ENCODE measurements around the gene CACFD1.
"Not testable (repeated sequence)": the region's sequence is repeated elsewhere in the genome, so short reads cannot be mapped to it uniquely, and the experiment has no call there.

CACFD1 gene

DNA sequence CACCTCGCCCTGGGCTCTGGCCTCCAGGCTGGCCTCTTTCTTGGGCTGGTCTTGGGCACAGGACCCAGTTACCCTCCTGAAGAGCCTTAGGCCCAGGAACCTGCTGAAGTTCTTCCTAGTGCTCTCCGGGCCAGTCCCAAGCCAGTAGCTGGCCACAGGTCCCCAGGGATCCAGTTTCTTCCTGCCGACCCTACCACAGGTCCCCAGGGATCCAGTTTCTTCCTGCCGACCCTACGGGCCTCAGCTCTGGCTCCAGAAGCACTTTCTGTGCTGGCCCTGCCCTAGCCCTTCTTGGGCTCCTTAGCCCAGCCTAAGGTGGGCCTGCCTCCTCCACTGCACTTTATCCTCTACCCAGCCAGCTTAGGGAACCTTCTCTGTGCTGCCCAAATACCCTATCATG is 18.2 kb upstream of the CACFD1 start:
- no peak for DNase-seq

DNA sequence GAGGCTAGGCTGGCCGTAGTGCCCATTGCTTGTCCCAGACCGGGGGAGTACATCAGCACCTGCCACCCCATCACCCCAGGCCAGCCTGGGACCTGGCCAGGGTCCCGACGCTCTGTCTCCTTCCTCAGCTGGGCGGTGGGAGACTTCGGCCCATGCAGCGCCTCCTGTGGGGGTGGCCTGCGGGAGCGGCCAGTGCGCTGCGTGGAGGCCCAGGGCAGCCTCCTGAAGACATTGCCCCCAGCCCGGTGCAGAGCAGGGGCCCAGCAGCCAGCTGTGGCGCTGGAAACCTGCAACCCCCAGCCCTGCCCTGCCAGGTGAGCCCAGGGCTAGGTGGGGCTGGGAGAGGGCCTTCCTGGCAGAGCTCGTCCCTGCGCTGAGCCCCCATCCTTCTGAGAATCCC is 16.5 kb upstream of the CACFD1 start:
- DNase-seq = no peak

DNA sequence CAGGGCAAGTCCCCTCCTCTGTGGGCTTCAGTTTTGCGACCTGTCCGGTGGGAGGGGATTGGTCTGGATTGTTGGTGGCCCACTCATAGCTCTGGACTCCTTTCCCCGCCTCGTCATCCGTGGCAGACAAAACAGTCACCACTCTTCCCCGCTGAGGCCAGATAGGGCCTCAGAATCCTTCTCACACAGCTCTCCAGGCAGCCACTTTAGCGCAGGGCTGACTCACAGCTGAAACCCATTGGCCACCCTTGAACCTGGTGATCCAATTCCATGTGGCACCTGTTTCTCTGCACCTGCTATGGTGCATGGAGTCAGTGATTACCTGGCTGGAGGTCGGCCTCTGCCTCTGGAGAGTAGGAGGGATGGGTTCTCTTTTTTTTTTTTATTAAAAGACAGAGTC is 15.8 kb upstream of the CACFD1 start:
- no peak for DNase-seq

DNA sequence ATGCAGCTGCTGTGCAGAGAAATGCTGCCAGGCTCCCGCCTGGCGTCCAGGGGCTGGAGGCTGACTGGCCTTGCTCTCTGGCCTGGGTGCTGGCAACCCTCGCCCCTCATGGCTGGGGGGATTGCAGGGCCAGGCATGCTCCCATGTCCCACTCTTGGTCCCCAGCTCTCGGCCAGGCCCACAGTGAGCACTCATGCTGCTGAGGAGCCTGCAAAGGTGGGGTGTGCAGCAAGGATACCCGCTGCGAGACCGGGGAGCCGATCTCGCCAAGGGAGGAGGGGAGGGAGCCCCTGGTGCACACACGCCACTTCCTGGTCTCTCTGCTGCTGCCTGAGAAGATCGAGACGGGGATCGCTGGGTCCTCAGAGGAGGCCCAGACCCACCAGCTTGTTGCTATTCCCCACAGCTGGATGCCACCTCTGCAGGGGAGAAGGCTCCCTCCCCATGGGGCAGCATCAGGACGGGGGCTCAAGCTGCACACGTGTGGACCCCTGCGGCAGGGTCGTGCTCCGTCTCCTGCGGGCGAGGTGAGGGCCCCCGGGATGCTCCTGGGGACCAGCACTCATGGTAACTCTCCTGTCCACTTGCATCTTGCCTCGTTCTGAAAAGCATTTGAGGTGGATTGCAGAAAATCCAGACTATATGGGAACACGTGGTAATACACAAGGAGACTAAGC is 14.3 kb upstream of the CACFD1 start:
- DNase-seq = no peak

DNA sequence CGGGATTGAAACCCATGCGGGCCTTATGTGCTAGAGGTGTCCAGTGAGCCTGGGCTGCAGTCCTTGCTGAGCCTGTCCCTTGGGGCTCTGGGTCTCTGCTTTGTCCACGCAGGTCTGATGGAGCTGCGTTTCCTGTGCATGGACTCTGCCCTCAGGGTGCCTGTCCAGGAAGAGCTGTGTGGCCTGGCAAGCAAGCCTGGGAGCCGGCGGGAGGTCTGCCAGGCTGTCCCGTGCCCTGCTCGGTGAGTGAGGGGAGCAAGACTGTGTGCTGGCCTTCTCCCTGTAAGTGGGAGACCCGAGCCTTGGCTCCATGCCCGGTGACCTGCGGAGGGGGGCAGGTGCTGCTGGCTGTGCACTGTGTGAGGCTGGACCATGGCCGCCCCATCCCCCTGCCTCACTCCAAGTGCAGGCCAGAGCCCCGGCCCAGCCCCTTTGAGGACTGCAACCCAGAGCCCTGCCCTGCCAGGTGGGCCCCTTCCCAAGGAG is 11.2 kb upstream of the CACFD1 start:
- no peak for DNase-seq

DNA sequence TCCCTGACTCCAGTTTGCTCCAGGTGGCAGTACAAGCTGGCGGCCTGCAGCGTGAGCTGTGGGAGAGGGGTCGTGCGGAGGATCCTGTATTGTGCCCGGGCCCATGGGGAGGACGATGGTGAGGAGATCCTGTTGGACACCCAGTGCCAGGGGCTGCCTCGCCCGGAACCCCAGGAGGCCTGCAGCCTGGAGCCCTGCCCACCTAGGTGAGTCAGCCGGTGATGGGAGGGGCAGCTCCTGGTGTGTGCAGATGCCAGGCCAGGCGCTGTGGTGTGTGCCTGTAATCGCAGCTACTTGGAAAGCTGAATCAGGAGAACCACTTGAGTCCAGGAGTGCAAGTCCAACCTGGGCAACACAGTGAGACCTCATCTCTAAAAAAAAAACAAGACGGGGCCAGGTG is 10.0 kb upstream of the CACFD1 start:
- DNase-seq = no peak

DNA sequence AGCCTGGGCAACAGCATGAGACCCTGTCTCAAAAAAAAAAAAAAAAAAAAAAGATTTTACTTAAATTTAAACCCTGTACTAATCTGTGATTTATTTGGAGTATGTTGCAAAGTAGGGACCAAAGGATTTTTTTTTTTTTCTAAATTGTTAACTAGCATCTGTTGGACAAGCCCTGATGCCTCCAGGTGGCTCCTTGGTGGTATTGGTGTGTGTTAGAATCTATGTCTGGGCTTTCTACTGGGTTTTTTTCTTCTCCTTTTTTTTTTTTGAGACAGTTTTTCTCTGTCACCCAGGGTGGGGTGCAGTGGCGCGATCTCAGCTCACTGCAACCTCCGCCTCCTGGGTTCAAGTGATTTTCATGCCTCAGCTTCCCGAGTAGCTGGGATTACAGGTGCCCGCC is 7.9 kb upstream of the CACFD1 start:
- not testable (repeated sequence) for DNase-seq

DNA sequence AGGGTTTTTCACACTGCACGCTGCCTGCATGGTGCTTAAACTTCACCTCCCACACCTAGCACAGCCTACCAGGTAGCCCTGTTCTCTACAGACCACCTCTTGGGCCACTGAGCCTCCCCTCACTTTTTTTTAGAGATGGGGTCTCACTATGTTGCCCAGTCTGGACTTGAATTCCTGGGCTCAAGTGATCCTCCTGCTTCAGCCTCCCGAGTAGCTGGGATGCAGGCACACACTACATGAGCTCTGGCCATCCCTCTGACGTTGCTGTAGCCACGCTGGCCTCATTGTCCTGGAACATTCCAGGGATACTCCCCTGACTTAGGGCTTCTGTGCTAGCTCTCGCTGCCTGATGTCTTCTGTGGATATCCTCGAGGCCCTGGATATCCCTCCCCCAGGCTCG is 7.2 kb upstream of the CACFD1 start:
- no peak for DNase-seq

DNA sequence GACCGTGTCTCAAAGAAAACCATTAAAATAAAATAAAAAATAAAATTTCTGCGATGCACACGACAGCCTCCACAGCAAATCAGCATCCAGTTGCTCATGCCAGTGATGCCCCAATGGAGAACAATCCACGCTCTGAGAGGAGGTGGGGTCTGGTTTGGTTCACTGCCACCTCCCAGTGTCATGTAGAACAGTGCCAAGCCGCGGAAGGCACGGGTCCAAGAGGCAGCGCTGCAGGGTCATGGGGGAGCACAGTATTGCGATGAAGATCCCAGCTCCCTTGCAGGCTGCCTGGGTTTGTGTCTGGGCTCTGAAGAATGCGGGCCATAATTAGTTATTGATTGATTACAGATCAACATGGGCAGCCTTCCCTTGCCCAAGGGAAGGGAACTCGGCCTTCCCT is 6.1 kb upstream of the CACFD1 start:
- peak; percentile 7 for DNase-seq

DNA sequence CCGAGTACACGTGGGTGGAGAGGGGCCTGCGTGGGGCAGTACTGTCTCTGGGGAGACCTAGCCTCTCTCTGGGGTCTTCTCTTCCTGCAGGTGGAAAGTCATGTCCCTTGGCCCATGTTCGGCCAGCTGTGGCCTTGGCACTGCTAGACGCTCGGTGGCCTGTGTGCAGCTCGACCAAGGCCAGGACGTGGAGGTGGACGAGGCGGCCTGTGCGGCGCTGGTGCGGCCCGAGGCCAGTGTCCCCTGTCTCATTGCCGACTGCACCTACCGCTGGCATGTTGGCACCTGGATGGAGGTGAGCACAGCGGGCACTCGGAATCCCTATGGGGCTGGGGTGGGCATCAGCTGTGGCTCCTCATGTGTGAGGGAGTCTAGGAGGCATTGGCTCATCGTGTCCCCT is 5.5 kb upstream of the CACFD1 start:
- DNase-seq = no peak

DNA sequence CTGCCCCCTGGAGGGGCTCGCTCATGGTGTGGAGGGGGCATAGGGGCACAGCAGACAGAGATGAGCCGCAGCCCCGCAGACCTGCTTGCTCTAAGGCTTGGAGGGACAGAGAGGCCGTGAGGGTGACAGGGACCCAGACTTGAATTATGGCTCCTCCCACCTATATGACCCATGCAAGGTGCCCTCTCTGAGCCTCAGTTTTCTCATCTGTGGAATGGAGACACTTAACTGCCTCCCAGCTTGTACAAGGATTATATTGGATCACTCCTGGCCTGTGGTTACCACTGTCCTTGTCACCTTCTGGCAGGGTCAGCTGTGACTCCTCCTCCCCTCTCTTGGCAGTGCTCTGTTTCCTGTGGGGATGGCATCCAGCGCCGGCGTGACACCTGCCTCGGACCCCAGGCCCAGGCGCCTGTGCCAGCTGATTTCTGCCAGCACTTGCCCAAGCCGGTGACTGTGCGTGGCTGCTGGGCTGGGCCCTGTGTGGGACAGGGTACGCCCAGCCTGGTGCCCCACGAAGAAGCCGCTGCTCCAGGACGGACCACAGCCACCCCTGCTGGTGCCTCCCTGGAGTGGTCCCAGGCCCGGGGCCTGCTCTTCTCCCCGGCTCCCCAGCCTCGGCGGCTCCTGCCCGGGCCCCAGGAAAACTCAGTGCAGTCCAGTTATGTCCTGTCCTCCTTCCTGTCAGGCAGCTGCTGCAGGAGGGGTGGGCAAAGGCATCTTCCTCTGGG is 4.7 kb upstream of the CACFD1 start:
- DNase-seq = no peak

DNA sequence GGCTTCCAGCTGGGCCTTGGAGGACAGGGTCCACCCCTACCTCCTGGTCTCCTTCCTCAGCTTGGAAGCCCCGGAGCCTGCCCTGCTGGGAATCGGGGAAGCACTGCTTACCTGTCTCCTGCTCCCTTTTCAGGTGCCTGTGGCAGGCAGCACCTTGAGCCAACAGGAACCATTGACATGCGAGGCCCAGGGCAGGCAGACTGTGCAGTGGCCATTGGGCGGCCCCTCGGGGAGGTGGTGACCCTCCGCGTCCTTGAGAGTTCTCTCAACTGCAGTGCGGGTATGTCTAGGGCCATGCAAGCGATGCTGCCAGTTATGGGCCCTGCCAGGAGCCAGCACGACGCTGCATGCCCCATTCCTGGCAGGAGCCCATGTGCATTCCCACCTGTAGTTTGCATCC is 3.8 kb upstream of the CACFD1 start:
- no peak for DNase-seq

DNA sequence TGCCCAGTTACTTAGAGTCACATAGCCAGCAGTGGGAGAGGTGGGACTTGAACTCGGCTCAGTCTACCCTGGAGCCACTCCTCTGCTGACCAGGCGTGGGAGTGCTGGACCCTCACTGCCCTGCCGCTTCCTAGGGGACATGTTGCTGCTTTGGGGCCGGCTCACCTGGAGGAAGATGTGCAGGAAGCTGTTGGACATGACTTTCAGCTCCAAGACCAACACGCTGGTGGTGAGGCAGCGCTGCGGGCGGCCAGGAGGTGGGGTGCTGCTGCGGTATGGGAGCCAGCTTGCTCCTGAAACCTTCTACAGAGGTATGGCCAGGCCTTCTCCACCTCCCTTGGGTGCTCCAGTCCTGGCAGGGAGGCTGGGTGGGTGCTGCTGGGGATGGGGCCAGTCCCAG is 3.4 kb upstream of the CACFD1 start:
- DNase-seq = no peak

DNA sequence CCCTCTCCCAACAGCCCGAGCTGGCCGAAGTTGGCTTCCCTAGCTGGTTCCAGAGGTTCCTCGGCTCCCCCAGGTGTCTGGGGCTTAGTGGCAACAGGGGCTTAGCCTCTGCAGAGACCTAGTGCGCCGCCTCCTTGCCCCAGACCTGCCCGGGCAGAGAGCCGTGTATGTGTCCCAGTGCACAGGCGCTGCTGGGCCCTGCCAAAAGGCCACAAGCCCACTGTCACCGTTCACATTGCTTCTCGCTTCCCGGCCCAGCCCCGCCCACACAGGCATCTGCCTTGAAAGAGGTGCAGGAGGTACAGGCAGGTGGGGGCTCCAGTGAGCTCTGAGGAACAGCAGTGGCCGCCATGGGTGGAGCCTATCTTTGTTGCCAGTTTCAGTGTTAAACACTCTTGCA is 2.5 kb upstream of the CACFD1 start:
- DNase-seq = no peak

DNA sequence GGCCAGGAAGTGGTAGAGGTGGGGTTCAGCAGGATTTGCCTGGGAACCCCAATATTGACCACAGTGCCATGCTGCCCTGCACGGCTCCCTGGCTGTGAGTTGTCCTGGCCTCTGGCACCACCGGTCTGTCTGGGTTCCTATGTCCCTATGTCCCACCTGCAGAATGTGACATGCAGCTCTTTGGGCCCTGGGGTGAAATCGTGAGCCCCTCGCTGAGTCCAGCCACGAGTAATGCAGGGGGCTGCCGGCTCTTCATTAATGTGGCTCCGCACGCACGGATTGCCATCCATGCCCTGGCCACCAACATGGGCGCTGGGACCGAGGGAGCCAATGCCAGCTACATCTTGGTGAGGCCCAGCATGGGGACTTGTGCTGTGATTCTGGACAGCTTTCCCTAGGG is 2.0 kb upstream of the CACFD1 start:
- no peak for DNase-seq

DNA sequence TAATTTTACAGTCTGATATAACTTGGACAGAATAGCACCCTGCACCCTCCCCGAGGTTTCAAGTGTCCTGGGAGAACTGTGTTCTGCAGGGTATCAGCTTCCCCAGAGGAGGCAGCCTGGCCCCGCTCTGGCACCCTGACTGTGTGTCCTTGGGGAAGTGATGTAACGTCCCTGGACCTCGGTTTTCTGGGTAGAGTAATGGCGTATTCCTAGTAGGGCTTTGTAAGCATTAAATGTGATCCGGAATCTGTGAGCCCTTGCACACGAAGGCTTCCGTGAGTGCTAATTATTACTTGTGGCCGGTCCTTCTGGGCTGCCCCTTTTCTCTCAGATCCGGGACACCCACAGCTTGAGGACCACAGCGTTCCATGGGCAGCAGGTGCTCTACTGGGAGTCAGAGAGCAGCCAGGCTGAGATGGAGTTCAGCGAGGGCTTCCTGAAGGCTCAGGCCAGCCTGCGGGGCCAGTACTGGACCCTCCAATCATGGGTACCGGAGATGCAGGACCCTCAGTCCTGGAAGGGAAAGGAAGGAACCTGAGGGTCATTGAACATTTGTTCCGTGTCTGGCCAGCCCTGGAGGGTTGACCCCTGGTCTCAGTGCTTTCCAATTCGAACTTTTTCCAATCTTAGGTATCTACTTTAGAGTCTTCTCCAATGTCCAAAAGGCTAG is 1.0 kb upstream of the CACFD1 start:
- DNase-seq = no peak

DNA sequence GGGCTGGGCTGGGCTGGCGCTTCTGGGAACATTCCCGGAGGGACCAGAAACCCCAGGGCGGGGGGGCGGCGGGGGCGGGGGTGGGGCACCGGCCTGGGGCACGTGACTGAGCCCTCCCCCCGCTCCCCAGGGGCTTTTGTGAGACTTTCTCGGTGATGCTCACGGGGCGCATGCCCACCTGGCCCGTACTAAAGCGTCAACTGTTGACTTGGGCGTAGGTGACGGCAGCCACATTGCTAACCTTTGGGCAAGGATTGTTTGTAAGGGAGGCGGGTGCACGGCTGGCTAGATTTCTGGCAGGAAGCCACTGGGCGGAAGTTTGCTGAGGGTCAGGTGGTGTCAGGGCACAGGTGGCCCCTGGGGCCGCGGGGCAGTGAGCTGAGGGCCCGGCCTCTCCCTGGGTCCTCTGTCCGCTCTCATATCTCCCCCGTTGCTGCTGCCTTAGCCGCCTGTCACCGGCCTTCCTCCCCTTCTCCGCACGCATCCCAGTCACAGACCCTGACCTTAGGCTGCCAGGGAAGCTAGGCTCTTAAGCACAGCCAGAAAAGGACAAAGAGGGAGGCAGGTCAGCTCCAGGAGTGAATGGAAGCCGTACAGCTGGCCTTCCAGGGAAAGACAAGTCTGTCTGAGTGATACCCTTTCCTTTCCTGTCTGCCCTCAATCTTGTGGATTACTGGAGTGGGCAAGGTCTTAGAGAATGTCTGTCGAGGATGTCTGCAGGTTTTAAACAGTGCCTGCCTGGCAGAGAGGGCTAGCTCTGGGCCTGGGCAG is 812 bp downstream of the CACFD1 start:
- no peak for DNase-seq

DNA sequence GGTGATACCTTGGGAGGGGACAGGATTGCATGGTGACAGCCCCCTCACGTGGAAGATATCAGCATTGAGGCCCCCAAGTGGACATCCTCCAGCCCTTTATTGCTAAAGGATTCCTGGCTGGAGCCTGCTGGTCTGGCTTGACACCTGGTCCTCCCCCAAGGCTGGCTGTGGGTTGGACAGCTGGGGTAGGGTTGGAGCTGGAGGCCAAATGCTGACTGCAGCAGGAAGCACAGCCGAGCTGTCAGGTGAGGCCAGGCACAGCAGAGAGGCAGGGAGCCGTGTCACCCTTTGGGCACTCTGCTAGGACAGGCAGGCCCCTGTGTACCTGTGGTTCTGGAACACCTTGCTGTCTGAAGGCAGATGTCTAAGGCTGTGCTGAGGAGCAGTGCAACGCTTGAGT is 2.2 kb downstream of the CACFD1 start:
- no peak for DNase-seq

DNA sequence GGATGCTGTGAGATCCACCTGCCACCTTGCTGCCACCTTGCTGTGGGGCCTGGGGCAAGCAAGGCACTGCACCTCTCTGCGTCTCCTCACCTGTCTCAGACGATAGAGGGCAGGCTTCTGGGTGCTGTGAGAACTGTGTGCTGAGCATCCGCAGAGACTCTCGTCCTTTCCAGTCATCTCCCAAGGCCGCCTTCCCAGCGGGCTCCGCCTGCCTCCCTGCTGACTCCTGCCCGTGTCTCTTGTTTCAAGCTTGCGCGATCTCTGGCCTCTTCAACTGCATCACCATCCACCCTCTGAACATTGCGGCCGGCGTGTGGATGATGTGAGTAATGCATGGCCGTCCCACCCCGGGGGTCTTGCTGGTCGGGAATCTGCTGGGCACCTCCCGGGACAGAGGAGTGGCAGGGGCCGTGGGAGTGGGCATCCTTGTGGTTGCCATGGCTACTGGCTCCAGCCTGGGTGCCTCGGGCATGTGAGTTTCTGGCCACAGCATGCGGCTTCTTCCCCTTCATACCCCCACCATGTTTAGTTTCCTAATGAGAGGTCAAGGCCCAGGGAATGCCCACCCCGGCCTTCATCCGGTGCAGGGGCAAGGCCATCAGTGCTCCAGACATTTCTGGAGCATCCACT is 3.6 kb downstream of the CACFD1 start:
- no peak for DNase-seq

DNA sequence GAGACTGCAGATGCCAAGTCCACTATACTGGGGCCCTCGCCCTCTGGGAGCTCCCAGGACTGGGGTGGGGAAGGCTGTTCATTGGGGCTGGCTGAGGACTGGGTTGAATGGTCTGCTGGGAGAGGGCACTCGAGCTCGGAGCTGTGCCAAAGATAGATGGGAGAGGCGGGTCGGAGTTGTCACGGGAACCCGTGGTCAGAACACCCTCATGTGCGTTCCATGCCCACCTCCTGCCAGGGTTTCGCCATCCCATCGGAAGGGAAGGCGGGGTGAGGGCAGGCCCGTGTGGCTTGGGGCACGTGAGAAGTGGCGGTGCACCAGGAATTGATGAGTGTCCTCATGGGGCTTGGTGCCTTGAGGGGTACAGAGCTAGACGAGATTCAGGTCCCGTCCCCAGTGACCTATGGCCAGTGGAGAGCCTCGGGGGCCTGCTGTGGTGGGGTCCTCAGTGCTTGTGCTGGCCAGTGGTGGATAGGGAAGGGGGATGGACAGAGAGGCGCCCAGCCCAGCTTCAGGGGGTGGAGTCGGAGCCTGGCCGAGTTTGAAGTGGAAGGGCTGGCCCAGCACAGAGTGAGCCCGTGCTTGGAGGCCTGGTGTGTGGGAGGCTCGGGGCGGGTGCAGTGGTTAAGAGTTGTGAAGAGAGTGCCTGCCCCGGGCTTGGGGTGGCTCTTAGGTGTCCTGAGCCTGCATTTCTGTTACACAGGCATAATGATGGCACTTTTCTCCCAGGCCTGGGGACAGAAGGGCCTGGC is 4.3 kb downstream of the CACFD1 start:
- no peak for DNase-seq

DNA sequence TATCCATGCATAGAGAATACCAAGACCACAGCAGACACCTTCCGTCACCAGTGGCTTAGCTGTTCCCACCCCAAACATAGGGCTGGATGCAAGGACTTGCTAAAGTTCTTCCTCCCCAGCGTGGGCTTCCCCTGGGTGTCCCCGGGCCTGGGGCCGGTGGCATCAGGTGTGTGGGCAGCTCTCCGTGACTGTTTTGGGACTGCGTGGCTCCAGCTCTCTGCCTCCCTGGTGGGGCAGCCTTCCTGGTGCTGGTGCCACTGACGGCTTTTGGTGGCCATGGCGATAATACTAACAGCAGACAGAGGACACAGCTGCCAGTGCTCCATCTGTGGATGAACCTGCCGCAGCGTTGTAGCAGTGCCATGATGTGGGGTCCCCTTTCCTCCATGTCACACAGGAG is 4.9 kb downstream of the CACFD1 start:
- DNase-seq = no peak

DNA sequence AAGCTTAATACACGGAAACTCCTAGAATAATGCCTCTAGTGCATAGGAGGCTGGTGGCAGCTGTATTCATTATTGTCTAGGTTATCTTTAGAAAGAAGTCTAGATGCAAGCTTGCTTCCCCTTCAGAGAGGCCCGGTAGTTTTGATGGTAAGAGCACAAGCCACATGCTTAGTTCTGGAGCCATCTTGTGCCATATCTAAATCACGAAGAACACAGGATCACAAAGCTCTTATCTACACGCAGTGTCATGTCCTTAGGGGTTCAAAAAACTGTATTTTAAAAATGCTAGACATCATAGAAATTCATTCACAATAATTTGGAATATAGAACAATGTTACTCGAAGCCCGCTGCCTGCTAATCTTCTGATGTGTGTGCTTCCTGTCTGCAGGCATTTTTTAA is 6.2 kb downstream of the CACFD1 start:
- DNase-seq = no peak

Data from NCI-H1694 treated with DMSO at 0.1 percent for 48 hours (cell line).